Renal cortex interstitium (tissue), 11 donors: ENCODE measurements around the gene EPS8L1. TPM values are rescaled to one million over a fixed set of nuclear protein-coding genes. Genes with fewer than 3 reads are reported as not detected.

ENCODE experiments used
- DNase-seq, 11 donors: peaks; one replicate each; pipeline ENCODE4 v3.0.0-alpha.2; 2013; ENCODE audit warnings: low read depth in 9 of 11, low spot score in 4 of 11; ENCODE audit errors: extremely low read depth in 1 of 11
- polyA plus RNA-seq, 3 donors: library from polyadenylated mRNA; unstranded; fragments of 120-200 nt; gene quantifications; one replicate each; pipeline ENCODE4 v1.2.1, GENCODE V29; 2013; ENCODE audit not compliant: insufficient read length in 3 of 3

EPS8L1 gene
- polyA plus RNA-seq, 3 donors, result 48.0 to 77.9 (median 61.6) TPM

DNA sequence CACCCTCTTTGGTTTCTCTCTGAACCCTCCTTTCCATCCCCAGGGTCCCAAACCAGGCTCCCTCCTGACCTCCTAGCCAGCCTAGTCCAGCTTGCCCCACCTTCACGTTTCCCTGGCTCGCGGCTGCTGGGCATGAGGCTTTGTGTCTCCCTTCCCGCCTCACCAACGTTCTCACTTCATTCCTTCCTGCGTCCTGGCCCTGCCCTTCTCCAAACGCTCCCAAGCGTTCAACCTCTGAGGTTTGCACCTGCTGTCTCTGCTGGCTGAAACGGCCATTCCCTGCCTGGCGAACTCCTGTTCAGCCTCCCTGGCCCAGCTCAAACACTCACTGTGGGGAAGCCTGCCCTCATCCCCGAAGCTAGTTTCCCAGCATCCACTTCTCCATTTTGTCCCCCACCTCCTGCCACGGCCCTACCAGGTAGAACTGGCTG is 12.4 kb downstream of the EPS8L1 start:
- no peak for DNase-seq

GRCh38 chr19:55088543-55089341 is 13.1 kb downstream of the EPS8L1 start:
- DNase-seq, result peak in 2 of 11 donors; percentile 73 to 75

DNA sequence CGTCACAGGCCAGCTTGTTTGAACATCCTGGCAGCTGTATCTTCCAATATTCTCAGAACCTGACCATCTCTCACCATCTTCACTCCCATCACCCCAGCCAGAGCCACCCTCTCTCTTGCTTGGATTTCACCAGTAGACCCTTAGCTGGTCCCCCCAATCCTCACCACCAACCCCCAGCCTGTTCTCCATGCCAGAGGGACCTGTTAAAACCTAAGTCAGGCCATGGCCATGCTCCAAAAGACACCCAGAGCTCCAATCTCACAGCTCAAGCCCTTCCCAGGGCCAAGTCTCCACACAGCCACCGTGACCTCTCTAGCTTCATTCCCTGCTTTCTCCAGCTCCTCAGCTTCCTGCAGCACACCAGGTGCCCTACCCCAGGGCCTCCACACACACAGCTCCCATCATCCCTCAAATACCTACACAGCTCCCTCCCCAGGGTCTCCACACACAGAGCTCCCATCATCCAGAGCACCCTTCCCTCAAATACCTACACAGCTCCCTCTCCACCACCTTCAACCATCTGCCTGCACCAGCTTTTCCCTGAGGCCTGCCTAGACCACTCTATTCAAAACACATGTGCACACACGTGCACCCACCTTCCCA is 13.8 kb downstream of the EPS8L1 start:
- no peak for DNase-seq

DNA sequence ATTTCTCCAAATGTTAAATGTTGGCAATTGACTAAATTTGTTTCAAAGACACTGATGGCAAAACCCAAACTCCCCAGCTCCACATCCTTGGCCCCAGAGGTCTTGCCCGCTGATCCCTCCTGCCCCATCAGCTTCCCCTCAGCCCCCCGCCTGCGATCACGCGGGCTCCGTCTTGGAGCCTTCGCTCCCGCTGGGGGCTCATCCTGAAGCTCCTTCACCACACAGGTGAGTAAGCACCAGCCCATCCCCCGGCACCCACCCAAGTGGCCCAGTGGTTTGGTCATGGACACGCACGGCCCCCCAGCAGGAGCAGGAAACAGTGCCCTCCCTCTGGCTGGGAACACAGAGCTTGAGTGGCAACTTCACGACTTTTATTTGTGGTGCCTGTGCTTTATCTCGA is 14.9 kb downstream of the EPS8L1 start:
- no peak for DNase-seq

DNA sequence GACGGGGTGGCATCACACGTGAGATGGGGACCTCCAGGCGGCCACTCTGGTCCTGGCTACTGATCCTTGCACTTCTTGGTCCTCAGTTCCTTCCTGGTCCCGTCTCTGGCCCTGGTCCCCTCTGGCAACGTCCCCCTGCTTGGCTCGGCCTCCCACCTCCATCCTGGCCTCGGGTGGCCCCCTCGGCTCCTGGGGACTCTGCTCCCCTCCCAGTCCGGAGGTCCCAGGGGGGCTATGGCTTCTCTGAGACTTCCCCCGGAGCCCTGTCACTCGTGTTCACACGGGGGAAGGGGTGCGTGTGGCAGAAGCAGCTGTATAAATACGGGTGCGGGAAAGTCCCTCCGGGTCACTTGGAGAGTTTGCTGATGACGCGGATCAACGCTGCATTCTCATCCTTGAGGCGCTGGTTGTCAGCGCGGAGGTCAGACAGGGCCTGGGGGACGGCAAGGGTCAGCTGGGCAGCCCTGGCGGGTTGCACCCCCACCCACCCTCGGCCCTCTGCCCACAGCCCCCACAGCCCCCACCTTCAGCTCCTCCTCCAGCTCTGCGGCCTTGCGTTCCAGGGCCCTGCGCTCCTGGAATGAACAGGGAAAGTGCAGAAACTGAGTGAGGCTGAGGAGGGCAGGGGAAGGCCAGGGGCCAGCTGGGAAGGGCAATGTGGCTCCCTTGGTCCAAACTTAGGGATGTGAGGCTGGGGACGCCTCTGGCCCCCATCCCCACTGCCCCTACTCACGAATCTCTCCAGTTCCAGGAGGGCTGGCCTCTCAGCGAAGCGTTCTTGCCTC is 15.6 kb downstream of the EPS8L1 start:
- no peak for DNase-seq

- no peak for DNase-seq
Measured at GRCh38 chr19:55091955-55092354, 16.3 kb downstream of the EPS8L1 start.

DNA sequence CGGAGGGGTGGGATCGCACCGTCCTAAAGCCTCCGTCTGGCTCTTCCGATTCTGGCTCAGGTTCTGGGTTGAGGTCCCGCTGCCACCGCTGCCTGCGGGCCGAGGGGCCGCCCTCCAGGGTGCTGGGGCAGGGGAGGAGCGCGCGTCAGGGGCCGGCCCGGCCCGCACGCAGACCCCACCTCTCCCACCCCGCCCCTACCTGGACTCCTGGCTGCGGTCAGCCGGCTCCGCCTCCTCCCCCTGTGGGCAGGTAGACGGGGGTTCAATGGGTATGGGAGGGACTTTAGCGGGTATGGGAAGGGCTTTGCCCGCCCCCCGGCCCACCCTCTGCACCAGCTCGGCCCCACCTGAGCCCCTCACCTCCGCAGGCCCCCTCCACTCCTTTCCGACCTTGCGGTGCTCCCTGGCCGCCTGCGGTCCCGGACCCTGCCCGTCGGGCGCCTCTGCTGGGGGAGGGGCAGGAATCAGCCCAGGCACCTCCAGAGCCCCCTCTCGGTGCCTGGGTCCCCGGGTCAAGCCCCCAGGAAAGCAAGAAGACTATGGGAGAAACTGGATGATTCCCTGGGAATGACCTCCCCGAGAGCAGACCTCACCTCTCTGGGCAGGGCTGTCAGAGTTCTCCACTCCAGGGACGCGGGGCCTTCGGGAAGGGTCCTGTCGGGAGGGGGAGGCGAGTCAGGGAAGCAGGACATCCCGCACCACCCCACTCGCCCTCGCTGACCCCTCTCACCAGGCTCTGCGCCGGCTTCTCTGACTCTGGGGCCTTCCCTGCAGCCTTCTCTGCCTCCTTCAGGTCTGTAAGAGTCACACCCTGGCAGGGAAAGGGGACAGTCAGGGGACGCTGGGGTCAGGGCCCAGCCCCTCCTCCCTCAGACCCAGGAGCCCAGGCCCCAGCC is 17.0 kb downstream of the EPS8L1 start:
- no peak for DNase-seq

DNA sequence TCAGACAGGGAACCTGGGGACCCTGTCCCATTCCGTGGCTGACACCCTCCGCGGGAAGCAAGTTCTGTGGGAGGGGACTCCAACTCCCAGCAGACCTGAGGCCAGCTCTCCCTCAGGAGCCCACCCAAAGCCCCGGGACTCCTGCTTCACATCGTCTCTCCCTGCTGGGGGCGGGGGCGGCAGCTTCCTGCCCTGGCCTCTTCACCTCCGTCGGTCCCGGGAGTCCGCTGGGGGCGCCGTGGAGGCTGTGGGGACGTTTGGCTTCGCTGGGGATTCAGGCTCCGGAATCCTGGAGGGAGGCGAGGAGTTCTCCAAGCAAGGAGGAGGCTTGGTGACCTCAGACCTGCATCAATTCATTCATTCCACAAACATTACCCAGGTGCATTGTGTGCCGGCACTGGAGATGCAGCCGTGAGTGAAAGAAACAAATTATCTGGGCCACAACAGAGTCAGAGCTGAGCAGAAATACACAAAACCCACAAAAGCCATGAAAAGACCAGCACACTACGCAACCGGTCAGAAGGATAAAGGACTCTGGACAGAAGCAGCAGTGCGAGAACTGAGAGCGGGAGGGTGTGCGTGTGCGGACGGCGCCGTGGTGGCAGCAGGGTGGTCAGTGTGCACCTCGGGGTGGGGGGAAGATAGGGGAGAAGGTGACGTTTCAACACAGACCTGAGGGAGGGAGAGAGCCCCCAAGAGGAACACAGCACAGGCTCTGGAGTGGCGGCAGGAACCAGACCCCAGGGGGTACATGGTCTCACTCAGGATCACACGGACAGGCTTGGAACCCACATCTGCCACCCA is 19.0 kb downstream of the EPS8L1 start:
- DNase-seq, result no peak

DNA sequence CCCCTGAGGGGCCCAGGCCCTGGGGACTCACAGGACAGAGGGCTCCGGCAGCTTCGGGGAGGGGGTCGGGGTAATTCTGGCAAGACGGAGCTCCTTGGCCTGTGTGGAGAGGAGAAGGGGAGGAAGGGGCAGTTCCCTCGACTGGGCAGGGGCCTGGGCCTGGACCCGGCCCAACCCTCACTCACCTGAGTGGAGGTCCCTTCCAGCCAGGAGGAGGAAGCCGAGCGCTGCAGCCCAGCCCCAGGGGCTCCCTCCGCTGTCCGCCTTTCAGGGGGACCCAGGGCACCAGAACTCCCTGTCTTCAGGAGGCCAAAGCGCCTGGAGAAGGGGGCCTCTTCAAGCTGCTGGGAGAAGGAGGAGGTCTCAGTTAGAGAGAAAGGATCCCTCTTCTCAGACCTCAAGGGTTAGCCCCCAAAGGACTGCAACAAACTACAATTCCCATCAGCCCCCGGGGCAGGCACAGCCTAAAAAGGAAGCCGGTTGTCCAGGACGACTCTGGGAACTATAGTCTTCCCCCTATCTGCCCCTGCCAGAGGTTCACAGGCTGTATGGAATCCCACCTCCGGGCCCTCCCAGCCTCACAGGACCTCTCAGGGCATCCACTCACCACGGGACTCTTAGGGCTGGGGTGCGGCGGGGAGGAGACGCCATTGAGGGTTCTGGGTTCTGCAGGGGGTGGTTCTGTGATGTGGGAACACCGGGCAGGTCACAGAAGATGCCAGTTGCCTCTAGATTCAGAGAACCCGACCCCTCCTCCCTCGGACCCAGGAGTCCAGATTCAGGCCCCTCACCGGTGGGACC is 19.8 kb downstream of the EPS8L1 start:
- DNase-seq, result no peak

GRCh38 chr19:55096061-55096701 is 20.5 kb downstream of the EPS8L1 start:
- DNase-seq, result no peak

- DNase-seq, result no peak
Measured at GRCh38 chr19:55097864-55098715, 22.4 kb downstream of the EPS8L1 start.

DNA sequence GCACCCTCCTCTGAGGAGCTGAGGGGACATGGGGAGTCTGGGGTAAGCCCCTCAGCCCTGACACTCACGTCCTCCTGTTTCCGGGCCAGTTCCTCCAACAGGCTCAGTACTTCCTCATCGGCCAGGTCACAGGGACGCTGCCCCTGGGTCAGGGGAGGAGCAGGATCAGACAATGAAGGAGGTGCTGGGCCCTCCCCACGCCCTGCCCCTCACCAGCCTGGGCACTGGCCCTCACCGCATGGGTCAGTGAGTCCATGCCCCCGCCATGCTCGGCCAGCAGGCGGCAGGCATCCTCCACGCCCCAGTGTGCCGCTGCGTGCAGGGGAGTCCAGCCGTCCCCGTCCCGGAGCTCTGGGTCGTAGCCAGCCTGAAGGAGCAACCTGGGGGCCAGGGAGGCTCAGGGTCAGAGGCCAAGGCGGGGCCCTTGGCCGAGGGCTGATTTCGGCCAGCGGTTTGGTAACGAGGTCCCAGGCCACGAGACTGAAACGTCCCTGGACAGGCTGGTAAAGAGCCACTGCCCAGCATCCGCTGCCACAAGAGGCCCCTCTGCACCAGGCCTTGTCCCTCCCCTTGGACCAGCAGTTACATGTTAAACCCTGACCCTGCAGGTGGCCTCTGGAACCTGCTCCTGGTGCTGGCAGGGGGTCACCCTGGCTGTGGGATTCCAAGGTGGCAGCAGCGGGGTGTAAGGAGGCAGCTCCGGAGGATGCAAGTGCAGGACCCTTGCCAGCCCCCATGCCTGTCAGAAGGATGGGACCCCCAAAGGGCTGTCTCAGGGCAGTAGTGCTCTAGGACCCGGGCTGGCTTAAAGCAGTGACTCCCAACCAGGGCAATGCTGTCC is 23.3 kb downstream of the EPS8L1 start:
- DNase-seq, result no peak

DNA sequence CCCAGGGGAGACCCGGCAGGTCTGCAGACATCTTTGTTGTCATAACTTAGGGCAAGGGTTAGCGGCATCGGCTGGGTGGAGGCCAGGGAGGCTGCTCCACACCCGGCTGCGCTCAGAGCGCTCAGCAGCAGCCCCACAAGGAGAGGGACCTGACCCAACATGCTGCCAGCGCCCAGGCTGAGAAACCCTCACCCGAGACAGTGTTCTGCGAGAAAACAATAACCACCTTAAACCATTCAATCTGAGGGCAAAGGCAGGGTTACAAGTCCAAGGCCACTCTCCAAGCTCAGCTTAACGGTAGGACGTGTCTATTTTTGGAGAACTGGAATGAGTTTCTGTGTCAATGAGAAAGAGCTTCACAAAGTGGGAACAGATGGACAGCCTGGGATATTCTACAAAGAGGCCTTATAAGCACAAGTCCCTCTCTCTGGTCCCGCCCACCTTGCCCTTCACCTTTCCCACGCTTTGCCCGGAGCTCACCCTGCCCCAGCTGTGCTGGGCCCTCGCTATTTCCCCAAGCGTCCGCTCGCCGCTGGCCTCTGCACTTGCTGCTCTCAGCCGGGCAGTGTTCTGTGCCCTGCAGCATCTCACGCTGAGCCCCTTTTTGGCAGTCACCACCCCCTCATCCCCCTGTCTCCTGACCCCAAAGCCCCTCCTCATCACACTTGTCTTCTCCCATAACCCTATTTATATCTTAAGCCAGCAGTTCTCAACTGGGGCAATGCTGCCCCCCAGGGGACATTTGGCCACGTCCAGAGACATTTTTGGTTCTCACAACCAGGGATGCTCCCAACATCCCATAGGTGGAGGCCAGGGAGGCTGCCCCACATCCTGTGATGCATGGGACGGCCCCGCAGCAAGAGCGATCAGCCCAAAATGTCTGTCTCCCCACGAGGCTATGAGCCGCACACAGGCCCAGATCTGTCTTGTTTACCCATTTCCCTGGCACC is 24.2 kb downstream of the EPS8L1 start:
- DNase-seq, result no peak

DNA sequence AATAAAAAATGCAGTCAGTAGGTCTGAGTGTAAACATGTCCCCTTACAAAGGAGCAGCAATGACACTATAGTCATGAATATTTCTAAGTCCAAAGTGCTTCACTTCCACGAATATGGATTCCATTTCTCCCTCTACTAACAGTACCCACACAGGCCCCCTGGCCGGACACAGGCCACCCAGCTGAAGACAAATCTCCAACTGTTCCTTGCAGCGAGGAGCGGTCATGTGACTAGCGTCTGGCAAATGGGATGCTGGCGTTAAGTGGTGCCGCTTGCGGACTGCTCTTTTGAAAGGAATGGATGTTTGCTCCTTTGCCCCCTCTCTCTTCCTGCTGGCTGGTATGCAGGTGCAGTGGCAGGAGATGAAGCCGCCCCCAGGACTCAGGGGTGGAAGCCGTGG is 25.6 kb downstream of the EPS8L1 start:
- DNase-seq, result no peak
